KMS-11 (cell line): ENCODE results near the gene FMNL2.

Source experiments
- H2AFZ ChIP-seq: fragments of 200-600 bp; sonication (generic); 2 replicates; pipeline ENCODE4 v1.6.1; 2016; ENCODE audit warnings: antibody characterized with exemption, mixed run types, low read depth
- H3K27ac ChIP-seq: fragments of 200-600 bp; sonication (generic); 2 replicates; pipeline ENCODE4 v1.6.1; 2016; ENCODE audit warnings: mild to moderate bottlenecking, mixed run types
- H3K27me3 ChIP-seq: fragments of 200-600 bp; sonication (generic); 2 replicates; pipeline ENCODE4 v1.6.1; 2017; ENCODE audit warnings: mild to moderate bottlenecking, low read depth, mixed run types, moderate library complexity; ENCODE audit not compliant: insufficient read depth
- H3K36me3 ChIP-seq: fragments of 200-600 bp; sonication (generic); 2 replicates; pipeline ENCODE4 v1.6.1; 2017; ENCODE audit warnings: mild to moderate bottlenecking, mixed run types; ENCODE audit not compliant: insufficient read depth
- H3K4me1 ChIP-seq: fragments of 200-600 bp; sonication (generic); 2 replicates; pipeline ENCODE4 v1.6.1; 2016; ENCODE audit warnings: mild to moderate bottlenecking, low read depth, mixed run types; ENCODE audit not compliant: poor library complexity, severe bottlenecking
- H3K4me2 ChIP-seq: fragments of 200-600 bp; sonication (generic); 2 replicates; pipeline ENCODE4 v1.7.0; 2016; ENCODE audit warnings: mild to moderate bottlenecking, mixed run types
- H3K4me3 ChIP-seq: fragments of 200-600 bp; sonication (generic); IDR thresholded peaks from 2 replicates; pipeline ENCODE4 v1.6.1; 2017; ENCODE audit warnings: low read depth, low read length, mixed read lengths; ENCODE audit not compliant: insufficient read depth
- H3K79me2 ChIP-seq: fragments of 200-600 bp; sonication (generic); 2 replicates; pipeline ENCODE4 v1.6.1; 2016; ENCODE audit warnings: low read depth, mixed run types; ENCODE audit not compliant: insufficient read depth
- H3K9ac ChIP-seq: fragments of 200-600 bp; sonication (generic); 2 replicates; pipeline ENCODE4 v1.6.1; 2016; ENCODE audit warnings: mild to moderate bottlenecking, mixed run types
- H4K20me1 ChIP-seq: fragments of 200-600 bp; sonication (generic); 2 replicates; pipeline ENCODE4 v1.6.1; 2016; ENCODE audit warnings: mild to moderate bottlenecking, mixed run types; ENCODE audit not compliant: insufficient read depth
- CTCF ChIP-seq: fragments of 200-600 bp; sonication (generic); conservative IDR thresholded peaks from 2 replicates; pipeline ENCODE4 v1.6.1; 2017; ENCODE audit warnings: low read depth, mild to moderate bottlenecking, antibody characterized with exemption, low read length, moderate library complexity, mixed read lengths

Gene FMNL2

GRCh38 chr2:152393377-152393776, 58.4 kb downstream of the FMNL2 start:
- H4K20me1 ChIP-seq, result no peaks in the 10 kb centered on the region
- TF ChIP-seq CTCF, result no peak
- H3K36me3 ChIP-seq, result no peaks in the 10 kb centered on the region
- no peak overlapping the region for H3K27ac ChIP-seq
- no peaks in the 10 kb centered on the region for H3K4me1 ChIP-seq
- no peaks in the 10 kb centered on the region for H3K27me3 ChIP-seq
- H3K9ac ChIP-seq, result no peak overlapping the region
- H2AFZ ChIP-seq, result no peak overlapping the region
- no peaks in the 10 kb centered on the region for H3K79me2 ChIP-seq
- no peak overlapping the region for H3K4me2 ChIP-seq
- H3K4me3 ChIP-seq, result no peak overlapping the region

GRCh38 chr2:152394326-152394725, 59.4 kb downstream of the FMNL2 start:
- Histone ChIP-seq H3K27ac (no peak overlapping the region), H3K4me1 (no peaks in the 10 kb centered on the region), H3K36me3 (no peaks in the 10 kb centered on the region), H3K4me3 (no peak overlapping the region), H3K9ac (no peak overlapping the region), H3K4me2 (no peak overlapping the region), H3K79me2 (no peaks in the 10 kb centered on the region), H4K20me1 (no peaks in the 10 kb centered on the region), H3K27me3 (no peaks in the 10 kb centered on the region), H2AFZ (no peak overlapping the region)
- no peak for TF ChIP-seq CTCF

- Histone ChIP-seq H3K4me3 (no peak overlapping the region), H3K27me3 (no peaks in the 10 kb centered on the region), H3K36me3 (no peaks in the 10 kb centered on the region), H3K4me1 (no peaks in the 10 kb centered on the region), H2AFZ (no peak overlapping the region), H3K4me2 (no peak overlapping the region), H3K9ac (no peak overlapping the region), H3K79me2 (no peaks in the 10 kb centered on the region), H3K27ac (no peak overlapping the region), H4K20me1 (no peaks in the 10 kb centered on the region)
- no peak for TF ChIP-seq CTCF
Observed at GRCh38 chr2:152395103-152395502, 60.1 kb downstream of the FMNL2 start.

- Histone ChIP-seq H3K36me3 (no peaks in the 10 kb centered on the region), H3K79me2 (no peaks in the 10 kb centered on the region), H4K20me1 (no peaks in the 10 kb centered on the region), H3K27ac (no peak overlapping the region), H3K4me1 (no peaks in the 10 kb centered on the region), H3K27me3 (no peaks in the 10 kb centered on the region), H2AFZ (no peak overlapping the region), H3K4me2 (no peak overlapping the region), H3K4me3 (no peak overlapping the region), H3K9ac (no peak overlapping the region)
- no peak for TF ChIP-seq CTCF
Observed at GRCh38 chr2:152395572-152395971, 60.6 kb downstream of the FMNL2 start.
